GM12892 (cell line): ENCODE results near the gene PCNX4.

Experiments used
- POLR2A ChIP-seq: IDR thresholded peaks from 2 replicates; pipeline ENCODE4 v1.6.1; 2011; ENCODE audit warnings: low read depth, low read length, control low read depth
- POLR2AphosphoS5 ChIP-seq: IDR thresholded peaks from 2 replicates; pipeline ENCODE4 v1.6.1; 2011; ENCODE audit warnings: low read depth, low read length, control low read depth

GRCh38 chr14:60095231-60095630 lies 3.5 kb downstream of the PCNX4 start:
- TF ChIP-seq POLR2A, result no peak
- no peak for TF ChIP-seq POLR2AphosphoS5
